Measurements from ENCODE around the gene ITPKB.

Gene ITPKB

DNA sequence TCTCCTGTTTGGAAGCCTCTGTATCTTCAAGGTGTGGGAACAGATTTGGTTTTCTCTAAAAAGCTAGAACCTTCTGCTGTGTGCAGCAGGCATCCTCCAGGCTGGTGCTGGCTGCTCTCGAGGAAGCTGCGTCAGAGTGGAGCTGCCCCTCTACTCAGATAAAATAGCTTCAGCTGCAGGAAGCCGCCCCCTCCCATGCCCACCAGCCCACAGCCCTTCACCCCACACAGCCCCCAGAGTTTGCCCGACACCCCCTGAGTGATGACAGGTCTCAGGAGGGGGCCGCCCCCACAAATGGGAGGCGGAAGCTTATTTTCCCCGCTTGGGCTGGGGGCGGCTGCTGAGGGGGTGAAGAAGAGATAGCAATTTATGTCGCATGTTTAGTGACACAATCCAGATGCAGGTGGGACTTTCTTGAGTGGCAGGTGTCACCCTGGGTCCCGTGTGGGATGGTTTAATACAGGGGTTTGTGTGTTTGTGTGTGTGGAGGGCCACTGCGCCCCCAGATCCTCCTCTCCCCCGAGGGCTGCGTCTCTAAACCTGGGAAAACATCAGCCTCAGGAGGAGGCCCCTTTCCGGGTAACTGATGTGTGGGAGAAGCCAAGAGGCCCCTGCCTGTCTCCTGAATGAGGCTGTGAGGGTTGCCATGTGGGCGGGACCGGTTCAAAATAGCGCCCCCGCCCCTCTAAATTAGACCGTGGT is 135.1 kb downstream of the ITPKB start:
- Histone ChIP-seq H3K4me3 (no peak overlapping the region), H3K4me1 (peaks cover 0 to 43% (median 33%) of the 10 kb centered on the region in 4 donors), H3K27ac (peak overlapping the region; percentile 81 to 88), H3K27me3 (no peaks in the 10 kb centered on the region), H3K9me3 (no peaks in the 10 kb centered on the region), H3K36me3 (no peaks in the 10 kb centered on the region)
- DNase-seq = no peak
- TF ChIP-seq CTCF (IDR thresholded peaks at IDR 0.05) = no peak
- intact Hi-C loops (cut with DNase I; ENCODE audit: low total_unique reads) = loop anchor here (2.0 to 10.0 kb wide), 2 partner anchors 53 to 189 kb away; no protein-coding TSS in a partner anchor

DNA sequence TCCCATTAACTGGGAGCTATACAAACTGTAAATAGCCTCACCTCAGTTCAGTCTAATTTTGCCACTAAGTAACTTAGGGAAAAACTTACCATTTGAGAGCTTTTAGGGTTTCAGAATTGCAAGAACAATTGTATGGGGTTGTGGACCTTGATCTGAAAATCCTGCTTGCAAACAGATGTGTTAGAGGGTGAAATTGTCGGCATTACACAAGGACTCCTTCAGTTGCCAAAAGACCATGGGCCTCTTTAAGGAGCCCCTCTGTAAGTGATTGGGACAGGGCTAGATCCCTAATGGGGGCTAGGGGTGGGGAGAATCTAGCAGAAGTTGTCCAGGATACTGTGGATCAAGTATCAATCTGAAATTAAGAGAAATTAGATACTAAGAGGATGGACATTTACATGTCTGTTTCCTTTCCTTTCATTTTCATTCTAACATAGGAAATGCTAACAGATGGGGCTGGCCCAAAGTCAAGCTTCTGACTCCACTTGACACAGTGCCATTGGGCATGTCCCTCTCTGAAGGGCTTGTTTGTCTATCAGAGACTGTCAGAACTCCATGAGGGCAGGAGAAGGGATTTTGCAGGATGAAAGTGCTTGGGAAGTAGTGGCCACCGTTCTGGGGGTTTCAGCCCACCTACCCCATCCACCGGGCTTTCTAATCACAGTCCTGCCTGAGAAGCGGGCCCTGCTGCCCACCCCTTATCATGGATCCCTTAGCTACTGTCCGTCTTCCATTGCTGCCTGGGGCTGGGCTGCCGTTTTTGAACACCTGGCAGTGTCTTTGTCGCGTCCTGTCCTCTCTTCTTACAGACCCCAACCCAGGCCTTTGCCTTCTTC is 135.8 kb downstream of the ITPKB start:
- Histone ChIP-seq H3K9me3 (no peaks in the 10 kb centered on the region), H3K4me1 (peaks cover 0 to 43% (median 33%) of the 10 kb centered on the region in 4 donors), H3K4me3 (peak overlapping the region; percentile 6 to 29), H3K27ac (peak overlapping the region; percentile 81 to 88), H3K27me3 (no peaks in the 10 kb centered on the region), H3K36me3 (no peaks in the 10 kb centered on the region)
- intact Hi-C loops (cut with DNase I; ENCODE audit: low total_unique reads) = loop anchor here (10.0 kb wide), 1 partner anchor 188 kb away; no protein-coding TSS in a partner anchor
- DNase-seq = peak; percentile 82 to 83
- no peak for TF ChIP-seq CTCF (IDR thresholded peaks at IDR 0.05)

- peaks cover 0 to 43% (median 33%) of the 10 kb centered on the region in 4 donors for H3K4me1 ChIP-seq
- H3K27ac ChIP-seq = peak overlapping the region; percentile 81 to 88
- intact Hi-C loops (cut with DNase I; ENCODE audit: low total_unique reads) = loop anchor here (10.0 kb wide), 1 partner anchor 188 kb away; no protein-coding TSS in a partner anchor
- H3K9me3 ChIP-seq = no peaks in the 10 kb centered on the region
- peak overlapping the region in 1 of 2 donors; percentile 29 for H3K4me3 ChIP-seq
- no peaks in the 10 kb centered on the region for H3K27me3 ChIP-seq
- no peak for TF ChIP-seq CTCF (IDR thresholded peaks at IDR 0.05)
- peak; percentile 64 to 75 for DNase-seq
- no peaks in the 10 kb centered on the region for H3K36me3 ChIP-seq
Measured at GRCh38 chr1:226602186-226603021, 136.7 kb downstream of the ITPKB start.

- peak overlapping the region in 1 of 2 donors; percentile 88 for H3K27ac ChIP-seq
- intact Hi-C loops (cut with DNase I; ENCODE audit: low total_unique reads) = loop anchor here (10.0 kb wide), 1 partner anchor 187 kb away; no protein-coding TSS in a partner anchor
- H3K4me3 ChIP-seq = no peak overlapping the region
- H3K27me3 ChIP-seq = no peaks in the 10 kb centered on the region
- H3K9me3 ChIP-seq = no peaks in the 10 kb centered on the region
- TF ChIP-seq CTCF (IDR thresholded peaks at IDR 0.05) = no peak
- DNase-seq = no peak
- H3K4me1 ChIP-seq = peaks cover 0 to 38% (median 33%) of the 10 kb centered on the region in 4 donors
- no peaks in the 10 kb centered on the region for H3K36me3 ChIP-seq
Measured at GRCh38 chr1:226601456-226601855, 137.6 kb downstream of the ITPKB start.

- intact Hi-C loops (cut with DNase I; ENCODE audit: low total_unique reads) = loop anchor here (10.0 kb wide), 1 partner anchor 185 kb away; no protein-coding TSS in a partner anchor
Measured at GRCh38 chr1:226600254-226600653, 138.8 kb downstream of the ITPKB start.

More at GRCh38 chr1:226600254-226600653, 138.8 kb downstream of the ITPKB start:
- Histone ChIP-seq H3K36me3 (no peaks in the 10 kb centered on the region), H3K27me3 (no peaks in the 10 kb centered on the region), H3K4me1 (peaks cover 0 to 34% (median 31%) of the 10 kb centered on the region in 4 donors), H3K9me3 (no peaks in the 10 kb centered on the region), H3K4me3 (no peak overlapping the region), H3K27ac (no peak overlapping the region)
- DNase-seq = no peak
- no peak for TF ChIP-seq CTCF (IDR thresholded peaks at IDR 0.05)

Measured in tibial artery (tissue), 4 donors.